Measurements from ENCODE around the gene PTEN. TPM values are rescaled to one million over a fixed set of nuclear protein-coding genes. Genes with fewer than 3 reads are reported as not detected.

Gene PTEN
- total and polyA plus RNA-seq, 7 donors, result 27.0 to 180 (median 80.0) TPM

DNA sequence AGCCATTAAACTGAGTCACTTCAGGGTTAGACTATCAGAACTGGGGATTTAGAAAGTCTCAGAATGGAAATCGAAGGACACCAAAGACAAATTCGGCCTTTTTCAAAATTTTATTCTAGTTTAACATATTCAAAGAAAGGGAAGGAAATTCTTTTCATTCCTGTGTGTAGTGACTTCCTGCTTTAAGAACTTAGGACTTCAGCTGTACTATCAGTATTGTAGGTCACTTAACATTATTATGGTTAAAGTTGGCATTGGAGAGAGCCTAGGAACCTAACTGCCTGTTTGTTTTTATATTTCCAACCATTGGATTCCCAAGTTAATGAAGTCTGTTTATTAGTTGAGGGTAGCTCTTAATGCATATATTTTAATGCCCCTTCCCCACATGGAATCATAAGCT is 63.7 kb downstream of the PTEN start:
- intact Hi-C loops (cut with DNase I), result no loop called here
- Histone ChIP-seq H3K9me3 (no peaks in the 10 kb centered on the region), H3K4me3 (no peak overlapping the region), H3K27me3 (no peaks in the 10 kb centered on the region), H3K4me1 (peaks cover 0 to 77% (median 52%) of the 10 kb centered on the region in 4 donors), H3K36me3 (no peaks in the 10 kb centered on the region), H3K27ac (no peak overlapping the region)
- DNase-seq, result no peak
- TF ChIP-seq EP300 (IDR thresholded peaks at IDR 0.05) (no peak), POLR2AphosphoS5 (IDR thresholded peaks at IDR 0.05) (no peak), POLR2A (IDR thresholded peaks at IDR 0.05) (no peak)
- TF ChIP-seq, protein P1, sequence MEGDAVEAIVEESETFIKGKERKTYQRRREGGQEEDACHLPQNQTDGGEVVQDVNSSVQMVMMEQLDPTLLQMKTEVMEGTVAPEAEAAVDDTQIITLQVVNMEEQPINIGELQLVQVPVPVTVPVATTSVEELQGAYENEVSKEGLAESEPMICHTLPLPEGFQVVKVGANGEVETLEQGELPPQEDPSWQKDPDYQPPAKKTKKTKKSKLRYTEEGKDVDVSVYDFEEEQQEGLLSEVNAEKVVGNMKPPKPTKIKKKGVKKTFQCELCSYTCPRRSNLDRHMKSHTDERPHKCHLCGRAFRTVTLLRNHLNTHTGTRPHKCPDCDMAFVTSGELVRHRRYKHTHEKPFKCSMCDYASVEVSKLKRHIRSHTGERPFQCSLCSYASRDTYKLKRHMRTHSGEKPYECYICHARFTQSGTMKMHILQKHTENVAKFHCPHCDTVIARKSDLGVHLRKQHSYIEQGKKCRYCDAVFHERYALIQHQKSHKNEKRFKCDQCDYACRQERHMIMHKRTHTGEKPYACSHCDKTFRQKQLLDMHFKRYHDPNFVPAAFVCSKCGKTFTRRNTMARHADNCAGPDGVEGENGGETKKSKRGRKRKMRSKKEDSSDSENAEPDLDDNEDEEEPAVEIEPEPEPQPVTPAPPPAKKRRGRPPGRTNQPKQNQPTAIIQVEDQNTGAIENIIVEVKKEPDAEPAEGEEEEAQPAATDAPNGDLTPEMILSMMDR (IDR thresholded peaks at IDR 0.05), result no peak
- 62 to 90% methylated on average over 2 of the region's 2 CpGs for WGBS, 2 donors

DNA sequence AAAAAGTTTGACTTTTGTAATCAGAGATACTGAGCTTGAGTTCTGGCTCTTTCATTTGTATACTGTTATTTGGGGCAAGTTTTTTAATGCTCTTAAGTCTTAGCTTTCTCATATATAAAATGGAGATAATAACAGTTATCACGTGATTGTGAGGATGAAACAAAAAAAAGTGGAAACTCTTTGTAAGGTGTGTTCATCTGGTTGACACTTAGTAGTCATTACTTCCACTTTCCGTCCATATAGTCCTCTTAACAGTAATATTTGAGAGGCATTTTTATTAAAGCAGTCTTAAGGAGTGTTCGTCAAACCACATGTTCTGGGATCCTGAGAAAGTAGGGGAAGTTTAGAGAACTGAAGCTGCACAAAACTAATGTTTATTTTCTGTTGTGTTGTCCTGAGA is 65.6 kb downstream of the PTEN start:
- H3K27ac ChIP-seq, result no peak overlapping the region
- 49 to 60% methylated on average over 3 of the region's 3 CpGs for WGBS, 2 donors
- no peak for DNase-seq
- TF ChIP-seq POLR2AphosphoS5 (IDR thresholded peaks at IDR 0.05) (no peak), EP300 (IDR thresholded peaks at IDR 0.05) (no peak), POLR2A (IDR thresholded peaks at IDR 0.05) (no peak)
- TF ChIP-seq, protein P1 (IDR thresholded peaks at IDR 0.05), result no peak
- peaks cover 0 to 68% (median 45%) of the 10 kb centered on the region in 4 donors for H3K4me1 ChIP-seq
- no peaks in the 10 kb centered on the region for H3K27me3 ChIP-seq
- no peaks in the 10 kb centered on the region for H3K9me3 ChIP-seq
- no peaks in the 10 kb centered on the region for H3K36me3 ChIP-seq
- intact Hi-C loops (cut with DNase I), result no loop called here
- H3K4me3 ChIP-seq, result no peak overlapping the region

DNA sequence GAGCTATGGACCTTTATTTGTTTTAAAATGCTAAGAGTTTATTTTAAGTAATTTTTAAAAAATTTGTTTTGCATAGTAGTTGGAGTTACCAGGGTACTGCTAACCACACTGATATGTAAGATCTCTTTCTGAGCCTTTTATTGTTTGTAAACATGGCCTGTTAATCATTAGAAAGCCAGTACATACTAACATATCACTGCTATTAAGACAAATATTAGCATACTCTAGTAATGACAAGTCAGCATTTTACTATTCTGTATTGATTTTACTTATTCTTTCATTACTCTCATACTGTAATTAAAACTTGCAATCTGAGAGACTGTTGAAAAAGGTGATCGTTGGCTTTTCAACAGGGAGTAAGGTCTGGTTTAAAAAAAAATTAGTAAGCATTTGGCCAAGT is 66.7 kb downstream of the PTEN start:
- H3K36me3 ChIP-seq, result peaks cover 0 to 10% (median 0%) of the 10 kb centered on the region in 4 donors
- H3K27me3 ChIP-seq, result no peaks in the 10 kb centered on the region
- no peak overlapping the region for H3K27ac ChIP-seq
- H3K9me3 ChIP-seq, result no peaks in the 10 kb centered on the region
- intact Hi-C loops (cut with DNase I), result no loop called here
- H3K4me3 ChIP-seq, result no peak overlapping the region
- 57 to 80% methylated on average over 1 of the region's 1 CpG for WGBS, 2 donors
- DNase-seq, result no peak
- peaks cover 0 to 60% (median 45%) of the 10 kb centered on the region in 4 donors for H3K4me1 ChIP-seq
- TF ChIP-seq EP300 (IDR thresholded peaks at IDR 0.05) (no peak), POLR2A (IDR thresholded peaks at IDR 0.05) (no peak)
- TF ChIP-seq, protein P1 (IDR thresholded peaks at IDR 0.05), result no peak

DNA sequence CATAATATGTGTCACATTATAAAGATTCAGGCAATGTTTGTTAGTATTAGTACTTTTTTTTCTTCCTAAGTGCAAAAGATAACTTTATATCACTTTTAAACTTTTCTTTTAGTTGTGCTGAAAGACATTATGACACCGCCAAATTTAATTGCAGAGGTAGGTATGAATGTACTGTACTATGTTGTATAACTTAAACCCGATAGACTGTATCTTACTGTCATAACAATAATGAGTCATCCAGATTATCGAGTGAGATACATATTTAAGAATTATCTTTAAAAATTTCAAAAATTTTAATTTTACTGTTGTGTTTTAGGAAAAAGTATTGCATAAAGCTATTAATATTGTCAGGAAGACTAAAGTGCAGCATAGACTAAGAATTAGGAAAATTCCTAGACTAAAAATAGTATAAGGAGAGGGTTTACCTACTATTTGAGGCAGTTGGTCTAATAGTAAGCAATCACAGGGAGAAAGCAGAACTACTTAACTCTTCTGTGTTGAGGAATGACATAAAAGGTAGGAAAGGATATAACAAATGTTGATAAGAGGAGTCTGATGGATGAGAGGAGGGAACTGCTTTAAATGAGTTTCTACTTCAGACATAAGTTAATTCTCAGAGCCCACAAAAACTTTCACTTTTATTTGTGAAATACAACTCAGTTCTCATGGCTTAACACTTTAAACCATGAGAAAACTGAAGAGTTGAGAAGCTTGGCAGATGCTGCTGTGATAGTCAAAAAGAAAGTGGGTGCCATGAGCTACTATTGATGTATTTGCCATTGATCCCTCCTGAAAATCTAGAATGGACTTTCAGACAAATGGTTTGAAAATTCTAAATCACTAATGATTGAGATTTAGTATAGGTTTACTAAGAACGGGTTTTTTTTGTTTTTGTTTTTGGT is 67.8 kb downstream of the PTEN start:
- whole genome bisulfite sequencing, 2 donors, result 81 to 86% methylated on average over 4 of the region's 4 CpGs
- peaks cover 0 to 17% (median 2%) of the 10 kb centered on the region in 4 donors for H3K36me3 ChIP-seq
- DNase-seq, result no peak
- no peaks in the 10 kb centered on the region for H3K9me3 ChIP-seq
- H3K27me3 ChIP-seq, result no peaks in the 10 kb centered on the region
- H3K4me1 ChIP-seq, result peaks cover 0 to 49% (median 40%) of the 10 kb centered on the region in 4 donors
- no peak for TF ChIP-seq POLR2AphosphoS5 (IDR thresholded peaks at IDR 0.05)
- TF ChIP-seq POLR2A (IDR thresholded peaks at IDR 0.05), result no peak
- no peak for TF ChIP-seq EP300 (IDR thresholded peaks at IDR 0.05)
- TF ChIP-seq, protein P1 (IDR thresholded peaks at IDR 0.05), result no peak
- no peak overlapping the region for H3K4me3 ChIP-seq
- H3K27ac ChIP-seq, result no peak overlapping the region
- intact Hi-C loops (cut with DNase I), result no loop called here

Measured in sigmoid colon (tissue), 7 donors.